Prostate gland (tissue), 2 donors: ENCODE measurements around the gene HOATZ.

Source experiments
- CTCF ChIP-seq, 4 experiments: fragments of 200-600 bp in 2 of 4; fragments of 450-650 bp in 2 of 4; sonication (generic) in 2 of 4; IDR thresholded peaks; 1 replicate in 3 of 4; 2 replicates in 1 of 4; pipeline ENCODE4 v1.5.1; 2016 to 2019; ENCODE audit warnings: antibody characterized with exemption in 4 of 4, mild to moderate bottlenecking in 2 of 4, moderate library complexity in 2 of 4
- POLR2A ChIP-seq: fragments of 450-650 bp; IDR thresholded peaks from one replicate; pipeline ENCODE4 v1.6.1; 2016; ENCODE audit warnings: antibody characterized with exemption, mild to moderate bottlenecking
- POLR2AphosphoS5 ChIP-seq: sonication (generic); formaldehyde crosslinking; IDR thresholded peaks from one replicate; pipeline ENCODE4 v1.6.1; 2017; ENCODE audit warnings: antibody characterized with exemption

DNA sequence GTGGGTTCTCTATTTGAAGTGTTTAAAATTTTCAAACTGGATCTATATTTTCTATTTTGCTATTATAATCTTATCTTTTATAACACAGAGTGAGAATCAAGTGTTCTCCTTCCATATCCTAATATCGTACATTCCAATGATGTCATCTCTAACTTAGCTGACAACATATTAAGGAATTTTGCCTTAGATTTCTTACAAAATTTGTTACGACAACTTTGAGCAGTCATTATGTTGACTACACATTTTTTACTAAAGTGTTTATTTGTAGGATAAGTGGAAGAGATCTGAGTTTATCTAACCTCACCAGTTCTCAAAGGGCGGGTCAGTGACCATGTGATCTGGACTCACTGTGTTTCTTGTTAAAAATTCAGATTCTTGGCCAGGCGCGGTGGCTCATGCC, 15.1 kb upstream of the HOATZ start:
- TF ChIP-seq CTCF (IDR thresholded peaks at IDR 0.05) = no peak
- no peak for TF ChIP-seq POLR2A
- no peak for TF ChIP-seq POLR2AphosphoS5
